Stimulated activated CD8-positive, alpha-beta memory T cell treated with anti-CD3 and anti-CD28 coated beads, Interleukin-12 subunit alpha, Interleukin-12 subunit beta, amount 100 ng/mL, for 24 hours (primary cell): Measurements from ENCODE around the gene AKNAD1.
"Not testable (repeated sequence)": the region's sequence is repeated elsewhere in the genome, so short reads cannot be mapped to it uniquely, and the experiment has no call there.

Source experiments
- DNase-seq: peaks from one replicate; pipeline ENCODE4 v3.0.0-alpha.2; 2020; ENCODE audit errors: extremely low read depth

The AKNAD1 gene, protein sequence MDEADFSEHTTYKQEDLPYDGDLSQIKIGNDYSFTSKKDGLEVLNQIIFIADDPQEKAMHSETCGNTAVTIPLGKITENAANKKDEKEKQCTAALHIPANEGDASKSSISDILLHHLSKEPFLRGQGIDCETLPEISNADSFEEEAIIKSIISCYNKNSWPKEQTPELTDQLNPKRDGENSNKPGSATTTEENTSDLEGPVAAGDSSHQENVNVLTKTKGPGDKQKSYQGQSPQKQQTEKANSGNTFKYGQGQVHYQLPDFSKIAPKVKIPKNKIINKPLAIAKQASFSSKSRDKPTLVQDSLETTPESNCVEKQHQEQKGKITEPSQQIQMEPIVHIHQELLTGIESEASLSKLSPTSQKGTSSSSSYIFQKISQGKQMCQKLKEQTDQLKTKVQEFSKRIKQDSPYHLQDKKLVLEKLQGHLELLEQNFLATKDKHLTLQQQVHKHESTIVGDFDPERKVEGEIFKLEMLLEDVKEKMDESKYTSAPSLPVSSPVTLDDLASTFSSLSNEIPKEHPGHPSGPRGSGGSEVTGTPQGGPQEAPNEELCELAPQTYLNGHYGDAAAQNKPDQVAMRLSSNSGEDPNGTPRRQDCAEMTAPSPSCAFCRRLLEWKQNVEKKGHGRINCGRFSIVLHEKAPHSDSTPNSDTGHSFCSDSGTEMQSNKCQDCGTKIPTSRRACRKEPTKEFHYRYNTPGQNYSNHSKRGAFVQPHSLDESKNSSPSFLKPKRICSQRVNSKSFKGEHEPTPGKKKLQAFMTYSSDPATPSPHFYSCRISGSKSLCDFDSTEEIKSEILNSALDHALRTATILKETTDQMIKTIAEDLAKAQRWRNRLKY

DNA sequence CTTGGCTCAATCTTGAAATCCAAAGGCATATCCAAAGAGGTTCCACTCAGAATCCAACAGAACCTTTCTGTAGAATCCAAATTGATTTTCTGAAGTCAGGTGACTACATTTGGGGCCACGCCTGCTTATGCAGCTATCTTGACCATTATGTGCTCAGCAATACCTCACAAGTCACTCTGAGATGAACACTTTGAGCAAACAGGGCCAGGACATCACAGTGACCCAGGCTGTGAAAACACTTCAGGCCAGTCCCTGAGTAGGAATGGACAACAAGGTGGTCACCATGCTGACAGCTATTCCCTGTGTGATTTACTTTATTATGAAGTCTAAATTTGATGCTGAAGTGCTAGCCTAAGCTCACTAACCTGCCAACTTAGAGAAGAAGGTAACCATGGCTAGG is at the start of gene AKNAD1:
TSS of gene AKNAD1 (minus strand) at position 101 of the 400 bp plus-strand sequence. CDS start 4,430 bp downstream, outside the sequence.
- no peak for DNase-seq

DNA sequence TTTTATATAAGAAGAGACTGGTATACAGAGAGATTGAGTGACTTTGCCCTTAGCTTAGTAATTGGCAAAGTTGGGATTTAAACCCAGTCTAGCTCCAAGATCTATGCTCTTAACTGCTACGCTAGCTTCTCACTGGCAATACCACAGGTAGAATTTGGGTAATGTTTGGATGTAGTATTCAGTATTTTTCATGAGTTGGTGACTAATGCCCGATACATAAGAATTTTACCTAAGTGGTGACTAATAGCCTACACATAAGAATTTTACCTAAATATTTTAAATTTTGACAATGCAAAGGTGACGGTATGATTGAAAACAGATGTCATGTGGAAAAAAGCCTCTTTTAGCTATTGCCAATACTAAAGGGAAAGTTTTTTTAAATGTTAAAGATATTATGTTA is 44.2 kb upstream of the AKNAD1 start:
- DNase-seq = no peak

DNA sequence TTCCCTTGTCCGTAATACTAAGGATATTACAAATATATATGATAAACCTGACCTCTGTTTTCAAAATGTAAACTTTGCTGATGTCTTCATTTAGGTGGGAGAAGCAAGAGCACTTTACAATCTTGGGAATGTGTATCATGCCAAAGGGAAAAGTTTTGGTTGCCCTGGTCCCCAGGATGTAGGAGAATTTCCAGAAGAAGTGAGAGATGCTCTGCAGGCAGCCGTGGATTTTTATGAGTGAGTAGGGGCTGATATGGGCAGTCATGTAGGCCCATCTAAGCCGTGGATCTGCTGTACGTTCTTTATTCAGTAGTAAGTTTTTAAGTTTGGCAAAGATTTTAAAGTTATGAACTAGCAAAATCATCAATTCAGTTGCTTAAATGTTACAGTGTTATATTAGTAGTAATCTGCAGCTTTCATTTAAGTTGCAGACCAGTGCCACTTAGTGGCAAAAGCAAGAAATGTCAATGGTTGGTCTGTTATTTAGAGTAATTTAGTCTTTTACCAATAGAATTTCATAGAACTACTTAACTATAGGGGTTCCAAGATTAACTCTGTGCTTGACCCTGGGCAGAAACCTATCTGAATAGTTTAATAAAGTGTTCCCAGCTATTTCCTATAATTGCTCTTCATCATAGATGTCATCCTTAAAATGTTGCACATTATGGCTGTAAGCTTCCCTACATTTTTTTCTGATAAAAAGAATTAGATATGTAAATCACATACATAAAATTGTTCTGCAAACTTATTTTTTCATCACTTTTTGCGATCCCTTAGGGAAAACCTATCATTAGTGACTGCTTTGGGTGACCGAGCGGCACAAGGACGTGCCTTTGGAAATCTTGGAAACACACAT is 41.2 kb upstream of the AKNAD1 start:
- DNase-seq = no peak

DNA sequence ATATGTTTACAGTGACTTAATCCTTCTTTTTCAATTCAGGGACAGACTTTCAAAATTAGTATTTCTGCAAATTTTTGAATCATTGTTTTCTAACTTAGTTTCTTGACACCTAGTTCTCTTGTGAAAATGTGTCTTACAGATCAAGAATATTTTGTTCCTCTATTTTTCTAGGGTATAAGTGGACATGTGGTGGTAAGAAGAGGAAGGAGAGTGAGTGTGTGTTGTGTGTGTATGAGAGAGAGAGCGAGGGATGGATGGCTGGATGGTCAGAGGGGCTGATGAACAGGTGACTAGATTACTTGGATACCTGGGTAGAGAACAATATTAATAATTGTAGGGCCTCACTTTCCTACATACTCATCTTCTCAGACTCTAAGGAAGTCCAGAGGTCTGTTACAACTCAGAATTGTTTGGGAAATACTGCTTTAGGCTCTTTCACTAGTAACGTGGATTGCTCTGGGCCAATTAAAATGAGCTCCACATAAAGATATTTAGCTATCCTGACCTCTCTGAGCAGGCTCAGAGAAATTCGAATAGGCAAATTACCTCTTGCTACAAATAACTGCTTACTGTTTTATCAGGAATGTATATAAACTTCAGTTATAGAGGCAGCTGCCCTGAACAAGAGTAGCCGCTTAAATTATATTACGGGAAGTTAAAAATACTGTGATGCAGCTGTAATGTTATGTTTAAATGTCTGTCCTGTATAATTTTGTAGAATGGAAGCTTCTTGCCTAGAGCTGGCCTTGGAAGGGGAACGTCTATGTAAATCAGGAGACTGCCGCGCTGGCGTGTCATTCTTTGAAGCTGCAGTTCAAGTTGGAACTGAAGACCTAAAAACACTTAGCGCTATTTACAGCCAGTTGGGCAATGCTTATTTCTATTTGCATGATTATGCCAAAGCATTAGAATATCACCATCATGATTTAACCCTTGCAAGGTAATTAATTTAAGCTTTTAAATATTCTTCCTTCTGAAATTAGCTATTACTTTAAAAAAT is 39.6 kb upstream of the AKNAD1 start:
- DNase-seq = no peak

DNA sequence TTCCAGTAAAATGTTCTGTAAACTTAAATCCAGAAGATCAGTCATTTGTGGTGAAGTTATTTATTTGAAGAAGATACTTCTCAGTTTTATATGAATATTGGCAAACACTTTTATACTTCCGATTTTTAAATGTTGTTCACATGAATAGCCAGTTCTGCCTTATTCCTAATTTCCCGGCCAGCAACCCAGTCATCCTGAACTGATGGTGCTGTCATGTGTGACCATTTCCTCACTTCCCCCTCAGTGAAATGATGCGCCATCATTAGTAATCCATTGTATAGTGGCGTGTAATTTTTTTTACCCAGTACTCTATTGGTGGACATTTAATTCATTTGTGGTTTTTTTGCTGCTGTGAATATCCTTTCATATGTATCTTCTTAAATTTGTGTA is 36.2 kb upstream of the AKNAD1 start:
- no peak for DNase-seq

DNA sequence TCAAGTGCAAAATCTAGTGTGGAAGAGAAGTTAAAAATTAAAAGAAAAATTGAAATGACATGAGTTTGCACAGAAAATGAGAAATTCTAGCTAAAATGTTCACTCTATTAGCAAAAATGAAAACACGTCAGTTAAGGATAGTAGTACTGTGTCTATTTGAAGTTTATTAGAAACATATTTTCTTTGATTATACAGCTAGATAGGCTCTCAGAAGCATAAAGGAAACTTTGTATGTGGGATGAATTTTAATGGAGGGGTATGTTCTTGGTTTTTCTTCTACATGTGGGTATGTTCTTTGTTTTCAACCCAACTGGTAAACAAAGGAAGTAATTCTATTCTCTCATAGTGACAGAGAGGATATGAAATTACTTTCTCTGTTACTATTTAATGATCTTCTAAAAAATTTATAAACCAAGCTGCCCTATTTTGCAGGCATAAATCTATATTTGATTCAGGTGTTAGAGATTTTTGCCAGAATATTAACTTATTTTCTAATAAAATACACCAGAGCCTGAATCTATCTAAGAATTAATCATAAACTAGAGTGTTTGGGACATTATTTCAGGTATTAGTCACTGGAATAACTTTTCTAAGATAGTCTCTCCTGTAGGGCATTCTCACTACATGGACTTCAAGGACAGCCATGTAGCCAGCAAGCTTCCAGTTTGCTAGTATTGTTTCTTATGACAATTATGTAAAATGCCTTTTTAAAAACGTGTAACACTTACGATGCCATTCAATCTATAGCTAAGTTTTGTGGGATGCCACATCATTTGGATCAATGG is 35.7 kb upstream of the AKNAD1 start:
- DNase-seq = no peak

DNA sequence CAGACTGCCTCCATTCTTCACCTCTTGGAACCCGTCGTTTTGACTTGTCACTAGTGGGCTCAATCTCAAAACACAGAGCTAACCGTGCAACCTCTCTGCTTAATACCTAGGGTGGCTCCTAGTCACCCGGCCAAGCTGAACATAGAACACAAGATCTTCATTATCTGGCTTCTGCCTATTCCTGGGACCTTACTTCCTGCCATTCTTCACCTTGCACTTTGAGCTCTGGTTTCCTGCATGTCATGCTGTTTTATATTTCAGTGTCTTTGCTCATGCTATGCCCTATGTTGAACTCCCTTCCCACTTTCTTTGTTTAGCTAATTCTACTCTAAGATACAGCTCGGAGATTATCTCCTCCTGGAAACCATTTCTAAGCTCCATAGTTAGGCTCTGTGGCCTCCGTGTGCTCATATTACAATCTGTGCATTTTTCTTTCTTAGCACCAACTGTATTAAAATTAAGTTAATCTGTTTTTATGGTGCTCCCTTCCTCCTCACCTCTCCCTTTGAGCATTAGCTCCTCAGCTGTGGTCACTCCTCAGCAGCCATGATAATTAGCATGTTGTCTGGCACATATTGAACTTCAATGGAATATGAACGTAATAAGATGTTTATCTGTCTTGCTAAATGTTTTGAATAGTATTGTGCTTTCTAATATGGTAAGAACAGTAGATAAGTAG is 33.0 kb upstream of the AKNAD1 start:
- no peak for DNase-seq

DNA sequence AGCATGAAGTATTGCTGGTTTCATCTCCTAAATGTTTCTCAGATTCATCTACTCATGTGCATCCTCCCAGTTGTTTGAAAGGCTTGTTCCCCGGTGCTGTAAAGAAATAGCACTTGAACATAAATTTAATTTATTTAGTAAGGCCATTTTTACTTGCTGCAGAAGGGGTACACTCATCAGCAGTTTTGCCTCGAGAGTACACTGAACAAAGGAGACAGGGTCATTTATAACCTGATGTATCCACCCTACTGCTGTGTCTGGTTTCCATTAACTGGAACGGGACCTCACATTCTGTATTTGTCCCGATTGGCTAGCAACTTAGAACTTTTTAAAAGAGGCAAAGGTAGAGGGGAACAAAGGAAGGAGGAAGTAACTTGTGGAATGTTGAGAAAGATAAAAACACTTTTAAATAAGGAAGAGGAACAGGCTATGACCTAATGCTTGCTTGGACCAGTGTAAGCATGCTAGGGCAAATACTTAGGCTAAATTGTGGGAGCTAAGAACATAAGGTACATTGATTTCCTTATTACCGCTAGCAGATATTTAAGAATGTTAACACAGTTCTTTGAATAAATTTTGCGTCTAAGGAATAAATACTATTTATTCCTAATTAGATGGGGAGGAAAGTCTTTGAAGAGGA is 32.2 kb upstream of the AKNAD1 start:
- DNase-seq = not testable (repeated sequence)

DNA sequence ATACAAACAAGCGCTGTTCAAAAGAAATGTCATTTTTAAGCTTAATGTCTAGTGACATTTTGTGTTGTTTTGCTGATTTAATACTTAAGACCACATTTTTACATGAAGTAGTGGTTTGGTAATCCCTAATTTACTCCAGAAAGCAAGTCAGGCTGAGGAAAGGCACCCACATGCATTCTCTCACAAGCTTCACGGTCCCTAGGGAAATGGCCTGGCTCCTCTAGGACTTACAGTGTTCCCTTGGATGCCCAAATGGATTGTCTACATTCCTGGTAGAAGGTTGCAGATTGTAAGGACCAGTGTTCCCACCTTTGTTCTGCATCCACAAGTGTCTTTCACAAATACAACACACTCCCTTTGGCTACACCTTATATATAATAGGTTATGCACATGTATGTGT is 29.4 kb upstream of the AKNAD1 start:
- no peak for DNase-seq

DNA sequence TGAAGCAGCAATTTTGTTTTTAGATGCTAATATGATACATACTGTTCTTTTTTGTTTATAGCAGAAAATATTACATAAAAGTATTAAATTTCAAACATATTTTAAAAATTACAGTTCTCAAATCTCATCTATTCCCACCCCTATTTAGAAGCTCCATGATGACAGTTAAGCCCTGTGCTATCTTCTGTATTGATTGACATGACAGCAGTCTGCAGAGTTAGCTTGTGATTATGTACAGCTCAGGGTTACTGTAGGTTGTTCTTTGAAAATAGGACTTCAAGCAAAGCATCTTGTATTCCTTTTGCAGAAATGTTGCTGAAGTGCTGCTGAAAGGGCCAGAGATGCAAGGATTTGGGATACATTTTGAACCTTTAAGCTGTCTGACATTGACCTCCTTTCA is 28.1 kb upstream of the AKNAD1 start:
- DNase-seq = no peak

DNA sequence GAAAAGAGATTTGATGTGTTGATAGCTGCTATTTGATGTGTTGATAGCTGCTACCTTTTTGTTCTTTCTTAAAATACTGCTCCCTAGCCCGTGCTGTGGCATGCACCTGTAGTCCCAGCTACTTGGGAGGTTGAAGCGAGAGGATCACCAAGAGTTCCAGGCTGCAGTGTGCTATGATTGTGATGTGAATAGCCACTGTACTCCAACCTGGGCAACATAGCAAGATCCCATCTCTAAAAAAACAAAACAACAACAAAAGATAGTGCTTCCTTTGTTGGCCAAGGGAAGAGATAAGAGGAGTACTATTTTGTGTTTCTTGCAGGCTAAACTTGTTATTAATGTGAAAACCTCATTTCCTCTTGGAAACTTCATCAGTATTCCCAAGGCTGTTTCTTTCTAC is 25.9 kb upstream of the AKNAD1 start:
- DNase-seq = no peak

DNA sequence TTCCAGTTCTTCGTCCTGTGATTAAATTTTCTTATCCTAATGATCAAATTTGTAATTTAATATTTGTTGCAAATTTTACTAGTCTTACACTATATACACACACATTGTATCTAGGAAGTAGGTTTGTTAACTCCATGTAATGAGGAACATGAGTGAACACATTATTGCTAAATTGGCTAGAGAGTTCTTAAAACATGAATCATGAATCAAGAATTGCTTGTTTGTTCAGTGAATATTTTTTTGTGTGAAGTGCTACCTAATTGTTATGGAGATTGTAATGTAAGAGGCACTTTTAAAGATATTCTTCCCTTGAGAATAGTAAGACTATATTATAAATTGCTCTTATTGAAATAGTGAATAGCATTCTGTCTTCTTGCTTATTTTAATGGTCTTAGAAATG is 24.5 kb upstream of the AKNAD1 start:
- DNase-seq = no peak

DNA sequence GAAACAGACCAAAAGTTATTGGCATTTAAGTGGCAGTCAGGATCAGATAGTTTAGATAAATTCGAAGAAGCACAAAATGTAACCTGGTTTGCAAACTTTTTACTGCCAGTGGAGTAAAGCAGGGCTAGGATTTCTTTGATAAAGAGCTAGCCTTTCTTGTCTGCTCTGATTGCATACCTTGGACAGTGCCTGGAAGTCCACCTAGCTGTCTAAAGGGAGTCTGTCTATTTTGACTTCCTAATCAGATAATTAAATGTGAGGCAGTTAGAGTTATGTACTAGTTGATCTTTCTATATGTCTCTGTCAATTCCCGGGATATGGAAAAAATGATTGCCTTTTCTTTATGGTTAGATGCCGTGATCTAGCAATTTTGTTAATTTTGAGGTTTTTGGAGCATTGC is 24.0 kb upstream of the AKNAD1 start:
- no peak for DNase-seq

DNA sequence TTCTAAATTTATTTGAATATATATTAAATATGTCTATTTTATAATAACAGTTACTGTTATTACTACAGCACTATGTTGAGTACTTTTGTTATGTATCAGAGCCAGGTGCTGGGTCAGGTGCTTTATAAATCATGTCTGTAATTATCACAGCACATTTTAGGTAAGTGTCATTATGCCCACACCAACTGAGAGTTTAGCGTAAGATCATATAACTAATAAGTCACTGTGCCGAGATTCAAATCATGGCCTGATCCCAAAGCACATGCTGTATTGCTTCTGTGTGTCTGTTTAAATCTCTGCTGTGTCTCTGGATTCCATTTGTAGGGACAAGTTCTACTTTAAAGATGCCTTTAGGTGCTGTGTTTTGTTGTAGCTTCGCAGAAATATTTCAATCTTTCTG is 21.8 kb upstream of the AKNAD1 start:
- DNase-seq = no peak

DNA sequence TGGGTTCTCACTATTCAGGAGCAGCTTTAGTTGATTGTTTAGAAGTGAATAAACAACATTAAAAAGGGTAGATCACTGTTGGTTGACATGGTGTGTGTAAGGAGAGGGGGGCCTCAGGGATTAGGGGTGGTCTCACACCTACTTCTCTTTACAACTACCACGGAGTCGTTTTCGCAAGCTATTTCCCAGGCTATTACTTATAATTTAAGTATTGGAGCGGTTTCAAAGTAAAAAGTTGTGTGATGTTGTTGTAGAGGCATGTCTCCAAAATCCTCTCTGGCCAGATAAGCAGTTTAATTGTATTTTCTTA is 21.2 kb upstream of the AKNAD1 start:
- no peak for DNase-seq

DNA sequence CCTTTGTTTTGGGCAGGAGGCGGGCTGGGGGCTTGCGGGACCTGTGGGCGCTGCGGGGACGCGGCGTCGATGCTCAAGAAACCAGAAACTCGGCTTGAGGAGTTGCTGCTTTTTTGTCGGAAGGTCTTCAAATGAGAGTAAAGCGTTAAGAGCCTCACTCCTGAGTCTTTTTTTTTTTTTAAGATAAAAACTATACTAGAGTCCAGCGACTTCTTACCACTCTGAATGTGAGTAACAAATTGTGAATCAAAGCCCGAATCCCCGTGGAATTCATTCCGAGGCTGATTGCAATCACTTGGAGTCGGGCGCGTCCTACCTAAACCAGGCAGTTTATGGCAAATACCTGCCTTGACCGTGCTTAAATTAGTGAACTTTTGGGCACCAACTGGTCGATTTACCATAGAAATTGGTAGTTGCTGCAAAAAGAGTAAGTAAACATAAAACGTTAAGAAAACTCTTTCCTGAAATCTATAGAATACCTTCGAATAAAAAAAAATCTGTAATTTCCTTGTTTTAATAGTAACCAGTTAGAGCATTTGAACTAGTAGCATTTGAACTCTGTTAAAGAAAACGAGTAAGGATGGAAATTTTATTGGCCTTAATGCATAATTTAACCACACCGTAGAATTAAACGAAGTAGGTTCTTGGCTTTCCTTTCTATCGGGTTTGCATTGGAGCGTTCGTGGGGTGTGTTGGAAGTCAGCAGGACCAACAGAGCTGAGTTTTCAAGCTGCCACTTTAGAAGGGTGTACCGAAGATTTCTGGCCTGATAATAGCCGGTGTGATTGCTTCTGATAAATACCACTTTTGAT is 20.7 kb upstream of the AKNAD1 start:
- no peak for DNase-seq

DNA sequence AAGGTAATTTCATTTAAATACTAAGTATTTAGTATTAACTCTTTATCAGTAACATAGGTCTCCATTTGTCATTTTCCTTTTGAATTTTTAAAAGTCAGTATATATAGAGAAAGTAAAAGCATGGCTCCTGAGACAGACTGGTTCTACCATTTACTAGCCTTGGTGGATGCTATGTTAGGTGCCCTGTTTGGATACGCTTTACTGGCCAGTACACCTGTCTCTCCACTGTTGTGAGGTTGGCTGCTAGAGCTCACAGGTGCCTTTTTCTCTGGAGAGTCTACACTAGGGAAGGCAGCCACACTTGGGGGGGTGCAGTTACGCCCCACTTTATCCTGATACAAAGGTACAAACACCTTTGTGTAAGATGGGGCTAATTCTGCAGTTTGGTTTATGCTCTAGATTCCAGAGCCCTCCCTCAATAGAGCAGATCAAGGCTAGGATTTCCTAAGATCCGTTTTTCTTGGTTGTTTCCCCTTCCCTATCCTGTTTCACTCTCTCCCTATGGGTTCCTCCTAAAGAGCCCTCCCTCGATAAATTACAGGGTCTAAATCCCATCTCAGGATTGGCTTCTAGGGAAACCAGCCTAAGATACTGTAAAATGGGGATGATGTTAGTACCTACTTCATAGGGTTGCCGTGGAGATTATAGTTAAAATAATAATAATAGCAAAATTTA is 14.3 kb upstream of the AKNAD1 start:
- no peak for DNase-seq
